ENCODE results near the gene RIF1. TPM values are rescaled to one million over a fixed set of nuclear protein-coding genes. Genes with fewer than 3 reads are reported as not detected.

Gene RIF1
- total and polyA plus RNA-seq, 2 donors from 2014 or later, result 2.4 to 36.8 TPM

DNA sequence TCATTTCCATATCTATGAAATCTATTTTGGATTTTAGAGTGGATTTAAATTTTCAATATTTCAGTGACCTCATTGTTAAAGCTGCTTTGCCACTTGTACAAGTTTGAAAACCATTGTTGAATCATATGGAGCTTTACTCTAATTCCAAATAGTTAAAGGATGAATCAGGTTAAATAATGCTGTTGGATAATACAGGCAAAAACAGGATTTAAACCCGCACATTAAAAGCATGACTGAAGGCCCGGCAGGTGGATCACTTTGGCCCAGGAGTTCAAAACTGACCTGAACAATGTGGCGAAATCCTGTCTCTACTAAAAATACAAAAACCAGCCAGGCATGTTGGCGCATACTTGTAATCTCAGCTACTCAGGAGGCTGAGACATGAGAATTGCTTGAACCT, 68.3 kb downstream of the RIF1 start:
- Histone ChIP-seq H3K4me3 (ENCODE audit: low read length in 3 of 3) (no peak overlapping the region), H3K4me1 (ENCODE audit: control insufficient read depth in 2 of 3, insufficient read depth in 2 of 3, low read depth in 1 of 3, low read length in 3 of 3) (no peaks in the 10 kb centered on the region), H3K9me3 (ENCODE audit: control insufficient read depth in 2 of 3, insufficient read depth in 1 of 3, low read length in 3 of 3) (no peaks in the 10 kb centered on the region), H3K36me3 (ENCODE audit: control insufficient read depth in 2 of 3, insufficient read depth in 3 of 3, low read length in 3 of 3) (peaks cover 0 to 13% (median 7%) of the 10 kb centered on the region in 3 donors), H3K27ac (ENCODE audit: low read depth in 2 of 2, low read length in 2 of 2) (no peak overlapping the region), H3K9ac (ENCODE audit: low read length in 3 of 3) (no peak overlapping the region), H3K27me3 (ENCODE audit: control insufficient read depth, insufficient read depth, low read length) (no peaks in the 10 kb centered on the region)
- intact Hi-C loops (cut with DNase I), result no loop called here
- DNase-seq (no peak), FAIRE-seq (no peak)
- no peak for TF ChIP-seq CTCF (IDR thresholded peaks at IDR 0.05; ENCODE audit: borderline replicate concordance, extremely low read depth, insufficient read depth)

GRCh38 chr2:151481744-151482143, 72.0 kb downstream of the RIF1 start:
- H3K36me3 ChIP-seq (ENCODE audit: control insufficient read depth in 2 of 3, insufficient read depth in 3 of 3, low read length in 3 of 3), result peaks cover 3 to 7% (median 5%) of the 10 kb centered on the region in 3 donors
- H3K9me3 ChIP-seq (ENCODE audit: control insufficient read depth in 2 of 3, insufficient read depth in 1 of 3, low read length in 3 of 3), result no peaks in the 10 kb centered on the region
- H3K9ac ChIP-seq (ENCODE audit: low read length in 3 of 3), result no peak overlapping the region
- no peaks in the 10 kb centered on the region for H3K4me1 ChIP-seq (ENCODE audit: control insufficient read depth in 2 of 3, insufficient read depth in 2 of 3, low read depth in 1 of 3, low read length in 3 of 3)
- H3K4me3 ChIP-seq (ENCODE audit: low read length in 3 of 3), result no peak overlapping the region
- intact Hi-C loops (cut with DNase I), result no loop called here
- H3K27me3 ChIP-seq (ENCODE audit: control insufficient read depth, insufficient read depth, low read length), result no peaks in the 10 kb centered on the region
- TF ChIP-seq CTCF (IDR thresholded peaks at IDR 0.05; ENCODE audit: borderline replicate concordance, extremely low read depth, insufficient read depth), result no peak
- DNase-seq (no peak), FAIRE-seq (no peak)
- no peak overlapping the region for H3K27ac ChIP-seq (ENCODE audit: low read depth in 2 of 2, low read length in 2 of 2)

GRCh38 chr2:151482171-151482725, 72.5 kb downstream of the RIF1 start:
- FAIRE-seq, result no peak
- intact Hi-C loops (cut with DNase I), result no loop called here
- peaks cover 3 to 7% (median 5%) of the 10 kb centered on the region in 3 donors for H3K36me3 ChIP-seq (ENCODE audit: control insufficient read depth in 2 of 3, insufficient read depth in 3 of 3, low read length in 3 of 3)

More at GRCh38 chr2:151482171-151482725, 72.5 kb downstream of the RIF1 start:
- no peak for TF ChIP-seq CTCF (IDR thresholded peaks at IDR 0.05; ENCODE audit: borderline replicate concordance, extremely low read depth, insufficient read depth)
- DNase-seq, result no peak
- Histone ChIP-seq H3K9me3 (ENCODE audit: control insufficient read depth in 2 of 3, insufficient read depth in 1 of 3, low read length in 3 of 3) (no peaks in the 10 kb centered on the region), H3K27me3 (ENCODE audit: control insufficient read depth, insufficient read depth, low read length) (no peaks in the 10 kb centered on the region), H3K9ac (ENCODE audit: low read length in 3 of 3) (no peak overlapping the region), H3K27ac (ENCODE audit: low read depth in 2 of 2, low read length in 2 of 2) (no peak overlapping the region), H3K4me1 (ENCODE audit: control insufficient read depth in 2 of 3, insufficient read depth in 2 of 3, low read depth in 1 of 3, low read length in 3 of 3) (no peaks in the 10 kb centered on the region), H3K4me3 (ENCODE audit: low read length in 3 of 3) (no peak overlapping the region)

All from kidney (tissue), 14 donors.